ENCODE measurements around the gene CDKN1A. TPM values are rescaled to one million over a fixed set of nuclear protein-coding genes. Genes with fewer than 3 reads are reported as not detected.

Gene CDKN1A
- total RNA-seq, 1 donor from 2014 or later = 76.3 TPM

DNA sequence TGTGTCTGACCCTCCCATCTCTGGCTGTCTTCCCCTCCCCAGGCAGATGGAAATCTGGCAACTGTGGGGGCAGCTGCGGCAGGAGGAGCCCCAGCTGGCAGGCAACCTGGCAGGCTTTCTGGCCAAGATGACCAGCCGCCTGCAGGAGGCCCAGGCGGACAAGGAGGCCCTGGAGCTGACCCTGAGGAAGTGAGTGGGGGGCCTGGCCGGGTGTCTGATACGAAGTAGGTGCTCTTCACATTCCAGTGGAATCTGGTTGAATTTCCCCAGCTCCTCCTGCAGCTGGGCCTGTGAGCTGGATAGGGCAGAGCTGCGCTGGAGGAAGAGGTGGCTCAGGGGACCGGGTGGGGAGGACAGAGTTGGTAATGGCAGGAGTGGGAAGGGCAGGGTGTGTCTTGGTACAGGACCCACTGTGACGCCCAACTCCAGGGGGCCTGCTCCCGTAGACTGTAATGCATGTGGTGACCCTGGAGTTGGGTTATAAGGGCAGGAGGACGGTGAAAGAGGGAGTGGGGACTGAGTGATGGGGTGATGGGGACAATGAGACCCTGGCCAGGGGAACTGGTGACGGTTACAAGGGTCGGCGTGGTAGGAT, 38.8 kb downstream of the CDKN1A start:
- Mint-ChIP-seq H3K4me3 (no peak overlapping the region), H3K36me3 (no peaks in the 10 kb centered on the region), H3K27ac (no peak overlapping the region), H3K4me1 (ENCODE audit: unreplicated experiment) (peaks cover 3% of the 10 kb centered on the region), H3K9me3 (no peaks in the 10 kb centered on the region), H3K27me3 (no peaks in the 10 kb centered on the region)
- TF ChIP-seq, protein P1, sequence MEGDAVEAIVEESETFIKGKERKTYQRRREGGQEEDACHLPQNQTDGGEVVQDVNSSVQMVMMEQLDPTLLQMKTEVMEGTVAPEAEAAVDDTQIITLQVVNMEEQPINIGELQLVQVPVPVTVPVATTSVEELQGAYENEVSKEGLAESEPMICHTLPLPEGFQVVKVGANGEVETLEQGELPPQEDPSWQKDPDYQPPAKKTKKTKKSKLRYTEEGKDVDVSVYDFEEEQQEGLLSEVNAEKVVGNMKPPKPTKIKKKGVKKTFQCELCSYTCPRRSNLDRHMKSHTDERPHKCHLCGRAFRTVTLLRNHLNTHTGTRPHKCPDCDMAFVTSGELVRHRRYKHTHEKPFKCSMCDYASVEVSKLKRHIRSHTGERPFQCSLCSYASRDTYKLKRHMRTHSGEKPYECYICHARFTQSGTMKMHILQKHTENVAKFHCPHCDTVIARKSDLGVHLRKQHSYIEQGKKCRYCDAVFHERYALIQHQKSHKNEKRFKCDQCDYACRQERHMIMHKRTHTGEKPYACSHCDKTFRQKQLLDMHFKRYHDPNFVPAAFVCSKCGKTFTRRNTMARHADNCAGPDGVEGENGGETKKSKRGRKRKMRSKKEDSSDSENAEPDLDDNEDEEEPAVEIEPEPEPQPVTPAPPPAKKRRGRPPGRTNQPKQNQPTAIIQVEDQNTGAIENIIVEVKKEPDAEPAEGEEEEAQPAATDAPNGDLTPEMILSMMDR (conservative IDR thresholded peaks at IDR 0.05) = no peak
- no peak for DNase-seq (ENCODE audit: extremely low spot score, unreplicated experiment)

DNA sequence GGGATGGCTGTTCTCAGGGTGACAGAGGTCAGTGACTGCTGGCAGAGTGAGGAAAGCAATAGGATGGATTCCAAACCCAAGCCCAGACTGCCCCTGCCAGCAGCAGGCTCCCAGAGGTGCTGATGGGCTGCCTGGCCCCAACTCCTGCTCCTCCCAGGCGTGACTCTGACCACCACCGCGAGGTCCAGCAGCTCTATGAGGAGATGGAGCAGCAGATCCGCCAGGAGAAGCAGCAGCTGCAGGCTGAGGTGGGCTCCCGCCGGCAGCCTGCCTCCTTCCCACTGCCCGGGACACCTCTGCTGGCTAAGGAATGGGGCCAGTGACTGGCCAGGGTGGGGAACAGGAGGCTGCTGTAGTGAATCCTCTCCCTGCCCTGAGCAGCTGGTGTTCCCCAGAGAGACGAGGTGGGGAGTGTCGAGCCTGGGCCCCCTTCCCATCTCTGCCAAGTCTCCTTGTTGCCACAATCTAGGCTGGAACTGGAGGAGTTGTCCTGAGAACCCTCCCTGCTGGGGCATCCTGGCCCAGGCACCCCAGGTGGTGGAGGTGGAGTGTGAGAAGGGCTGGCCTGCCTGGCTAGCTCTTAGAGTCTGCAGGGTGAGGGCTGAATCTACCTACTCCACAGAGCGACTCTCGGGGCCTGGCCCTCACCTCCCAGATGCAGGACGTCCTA, 39.5 kb downstream of the CDKN1A start:
- TF ChIP-seq, protein P1 (conservative IDR thresholded peaks at IDR 0.05) = no peak
- H3K36me3 Mint-ChIP-seq = no peaks in the 10 kb centered on the region
- no peaks in the 10 kb centered on the region for H3K27me3 Mint-ChIP-seq
- DNase-seq (ENCODE audit: extremely low spot score, unreplicated experiment) = no peak
- H3K27ac Mint-ChIP-seq = no peak overlapping the region
- no peak overlapping the region for H3K4me3 Mint-ChIP-seq
- H3K4me1 Mint-ChIP-seq (ENCODE audit: unreplicated experiment) = peaks cover 3% of the 10 kb centered on the region
- no peaks in the 10 kb centered on the region for H3K9me3 Mint-ChIP-seq

DNA sequence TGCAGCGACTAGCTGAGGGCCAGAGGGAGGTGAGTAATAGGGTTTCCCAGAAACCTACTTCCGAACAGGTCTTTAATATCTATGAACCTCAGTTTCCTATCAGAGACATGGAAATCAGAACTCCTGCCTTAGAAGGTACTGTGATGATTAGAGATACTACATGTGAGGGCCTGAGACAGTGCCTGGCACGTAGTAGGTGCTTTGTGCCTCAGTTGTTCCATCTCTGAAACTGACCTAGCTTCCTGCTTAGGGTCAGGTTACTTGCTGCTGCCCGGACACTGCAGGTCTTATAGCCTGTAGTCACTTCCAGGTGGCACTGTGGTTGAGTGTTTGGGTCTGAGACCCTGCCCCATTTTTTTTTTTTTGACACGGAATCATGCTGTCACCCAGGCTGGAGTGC, 40.0 kb downstream of the CDKN1A start:
- Mint-ChIP-seq H3K9me3 (no peaks in the 10 kb centered on the region), H3K27ac (no peak overlapping the region), H3K36me3 (no peaks in the 10 kb centered on the region), H3K27me3 (no peaks in the 10 kb centered on the region), H3K4me3 (no peak overlapping the region), H3K4me1 (ENCODE audit: unreplicated experiment) (peaks cover 3% of the 10 kb centered on the region)
- TF ChIP-seq, protein P1 (conservative IDR thresholded peaks at IDR 0.05) = no peak
- DNase-seq (ENCODE audit: extremely low spot score, unreplicated experiment) = no peak

DNA sequence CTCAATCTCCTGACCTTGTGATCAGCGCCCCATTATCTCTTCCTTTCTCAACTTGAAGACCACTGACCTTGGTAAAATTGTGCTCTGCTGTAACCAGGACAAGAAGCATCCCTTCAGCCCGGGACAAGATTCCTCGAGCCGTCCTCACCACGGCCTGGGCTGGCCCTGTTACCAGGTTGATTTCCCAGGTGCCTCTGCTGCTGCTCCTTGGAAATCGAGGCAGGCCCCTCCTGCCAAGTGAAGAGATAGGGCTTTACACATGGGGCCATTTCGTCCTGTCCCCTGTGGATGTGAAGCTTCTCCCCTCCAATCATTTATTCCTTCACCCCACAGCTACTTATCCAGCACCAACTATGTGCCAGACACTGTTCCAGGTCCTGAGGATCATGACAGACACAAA, 40.6 kb downstream of the CDKN1A start:
- DNase-seq (ENCODE audit: extremely low spot score, unreplicated experiment) = no peak
- Mint-ChIP-seq H3K27ac (no peak overlapping the region), H3K36me3 (no peaks in the 10 kb centered on the region), H3K9me3 (no peaks in the 10 kb centered on the region), H3K4me1 (ENCODE audit: unreplicated experiment) (peaks cover 3% of the 10 kb centered on the region), H3K27me3 (no peaks in the 10 kb centered on the region), H3K4me3 (no peak overlapping the region)
- TF ChIP-seq, protein P1 (conservative IDR thresholded peaks at IDR 0.05) = no peak

DNA sequence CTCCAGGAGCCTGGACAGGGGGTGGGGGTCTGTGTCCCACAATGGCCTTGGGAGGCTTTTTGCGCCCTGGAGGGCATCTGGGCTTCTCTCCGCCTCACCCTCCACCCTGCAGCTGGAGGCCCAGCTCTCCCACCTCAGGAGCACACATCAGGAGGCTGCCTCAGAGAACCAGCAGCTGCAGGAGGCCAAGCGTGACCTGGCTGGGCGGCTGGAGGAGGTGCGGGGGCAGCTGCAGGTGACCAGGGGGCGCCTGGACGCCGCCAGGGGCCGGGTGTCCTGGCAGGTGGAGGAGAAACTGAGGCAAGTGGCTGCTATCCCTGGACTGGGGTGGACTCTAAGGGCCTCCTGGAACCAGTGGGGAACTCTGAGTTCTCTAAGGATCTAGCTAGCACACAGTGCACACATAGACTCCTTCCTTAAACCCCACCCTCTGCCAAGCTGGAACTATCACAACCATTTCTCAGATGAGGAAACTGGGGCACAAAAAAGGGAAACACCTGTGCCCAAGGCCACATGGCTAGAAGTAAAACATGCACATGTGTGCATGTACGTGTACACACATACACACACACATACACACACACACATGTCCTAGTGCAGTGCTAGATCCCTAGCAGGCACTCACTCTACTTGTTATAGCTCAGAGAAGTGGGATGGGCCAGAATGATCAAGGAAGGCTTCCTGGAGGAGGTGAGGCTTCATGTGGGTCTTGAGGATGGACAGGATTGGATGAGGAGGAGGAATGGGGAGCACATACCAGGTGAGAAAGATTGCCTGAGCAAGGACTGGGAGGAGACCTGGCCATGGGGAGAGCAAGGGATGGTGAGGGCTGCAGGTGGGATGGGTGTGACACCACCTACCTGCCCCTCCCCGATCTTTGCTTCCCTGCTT, 42.0 kb downstream of the CDKN1A start:
- Mint-ChIP-seq H3K27ac (no peak overlapping the region), H3K4me3 (no peak overlapping the region), H3K9me3 (no peaks in the 10 kb centered on the region), H3K36me3 (no peaks in the 10 kb centered on the region), H3K27me3 (no peaks in the 10 kb centered on the region), H3K4me1 (ENCODE audit: unreplicated experiment) (peaks cover 13% of the 10 kb centered on the region)
- TF ChIP-seq, protein P1 (conservative IDR thresholded peaks at IDR 0.05) = no peak
- no peak for DNase-seq (ENCODE audit: extremely low spot score, unreplicated experiment)

All from type B pancreatic cell (in vitro differentiated cells).